ENCODE data around the gene CLDN22.

GRCh38 chr4:183332447-183332846 lies 12.4 kb upstream of the CLDN22 start:
- TF ChIP-seq CTCF (IDR thresholded peaks at IDR 0.05) (no peak), ZFX (IDR thresholded peaks at IDR 0.05; ENCODE audit: borderline replicate concordance) (no peak)

Measured in 22Rv1 (cell line).